Tongue (tissue), 2 donors: ENCODE data around the gene KCNJ12. TPM values are rescaled to one million over a fixed set of nuclear protein-coding genes. Genes with fewer than 3 reads are reported as not detected.
"Not testable (repeated sequence)": the region's sequence is repeated elsewhere in the genome, so short reads cannot be mapped to it uniquely, and the experiment has no call there.

Experiments
- DNase-seq: peaks from one replicate; pipeline ENCODE4 v3.0.0-alpha.2; 2015
- total RNA-seq: library from RNA; depleted of rRNA; stranded (reverse); fragments of >200 nt; gene quantifications from one replicate; pipeline ENCODE4 v1.2.3, GENCODE V29; 2014

Gene KCNJ12
- 34.0 TPM for total RNA-seq

- peak; percentile 74 for DNase-seq
These were observed at the start of gene KCNJ12 for GRCh38 chr17:21376081-21376758. Gene KCNJ12, plus strand, starts transcription at chr17:21376357. Its CDS starts 38,986 bp downstream, at chr17:21415343.

- DNase-seq: not testable (repeated sequence)
These were observed 48.2 kb upstream of the KCNJ12 start for GRCh38 chr17:21327921-21328320.

GRCh38 chr17:21328778-21329177 is 47.4 kb upstream of the KCNJ12 start:
- not testable (repeated sequence) for DNase-seq

- DNase-seq: no peak
These were observed 45.6 kb upstream of the KCNJ12 start for GRCh38 chr17:21330436-21331160.

GRCh38 chr17:21336541-21337294 is 39.4 kb upstream of the KCNJ12 start:
- not testable (repeated sequence) for DNase-seq

- not testable (repeated sequence) for DNase-seq
These were observed 38.1 kb upstream of the KCNJ12 start for GRCh38 chr17:21337981-21338625.

GRCh38 chr17:21339011-21339410 is 37.1 kb upstream of the KCNJ12 start:
- DNase-seq: peak; percentile 51

- not testable (repeated sequence) for DNase-seq
These were observed 36.6 kb upstream of the KCNJ12 start for GRCh38 chr17:21339571-21339970.

GRCh38 chr17:21340407-21340806 is 35.8 kb upstream of the KCNJ12 start:
- DNase-seq: not testable (repeated sequence)

GRCh38 chr17:21341279-21341678 is 34.9 kb upstream of the KCNJ12 start:
- DNase-seq: not testable (repeated sequence)

GRCh38 chr17:21341925-21342540 is 34.1 kb upstream of the KCNJ12 start:
- DNase-seq: not testable (repeated sequence)

- DNase-seq: not testable (repeated sequence)
These were observed 32.9 kb upstream of the KCNJ12 start for GRCh38 chr17:21343061-21343949.

- DNase-seq: not testable (repeated sequence)
These were observed 31.4 kb upstream of the KCNJ12 start for GRCh38 chr17:21344801-21345200.

- no peak for DNase-seq
These were observed 30.9 kb upstream of the KCNJ12 start for GRCh38 chr17:21345236-21345635.

GRCh38 chr17:21346107-21346506 is 30.1 kb upstream of the KCNJ12 start:
- not testable (repeated sequence) for DNase-seq

- peak; percentile 55 for DNase-seq
These were observed 29.4 kb upstream of the KCNJ12 start for GRCh38 chr17:21346651-21347250.

- not testable (repeated sequence) for DNase-seq
These were observed 28.5 kb upstream of the KCNJ12 start for GRCh38 chr17:21347660-21348059.

GRCh38 chr17:21348081-21348925 is 27.9 kb upstream of the KCNJ12 start:
- DNase-seq: peak; percentile 28

GRCh38 chr17:21348926-21349261 is 27.3 kb upstream of the KCNJ12 start:
- DNase-seq: not testable (repeated sequence)
